Measurements from ENCODE around the gene DAAM1. TPM values are rescaled to one million over a fixed set of nuclear protein-coding genes. Genes with fewer than 3 reads are reported as not detected.

The DAAM1 gene
- polyA plus RNA-seq, 3 donors = 51.0 to 70.6 (median 60.4) TPM

GRCh38 chr14:59208954-59209353, 20.5 kb downstream of the DAAM1 start:
- DNase-seq (ENCODE audit: extremely low read depth in 1 of 11, low read depth in 9 of 11, low spot score in 4 of 11) = no peak

- DNase-seq (ENCODE audit: extremely low read depth in 1 of 11, low read depth in 9 of 11, low spot score in 4 of 11) = no peak
These were observed 22.2 kb downstream of the DAAM1 start for GRCh38 chr14:59210621-59211020.

DNA sequence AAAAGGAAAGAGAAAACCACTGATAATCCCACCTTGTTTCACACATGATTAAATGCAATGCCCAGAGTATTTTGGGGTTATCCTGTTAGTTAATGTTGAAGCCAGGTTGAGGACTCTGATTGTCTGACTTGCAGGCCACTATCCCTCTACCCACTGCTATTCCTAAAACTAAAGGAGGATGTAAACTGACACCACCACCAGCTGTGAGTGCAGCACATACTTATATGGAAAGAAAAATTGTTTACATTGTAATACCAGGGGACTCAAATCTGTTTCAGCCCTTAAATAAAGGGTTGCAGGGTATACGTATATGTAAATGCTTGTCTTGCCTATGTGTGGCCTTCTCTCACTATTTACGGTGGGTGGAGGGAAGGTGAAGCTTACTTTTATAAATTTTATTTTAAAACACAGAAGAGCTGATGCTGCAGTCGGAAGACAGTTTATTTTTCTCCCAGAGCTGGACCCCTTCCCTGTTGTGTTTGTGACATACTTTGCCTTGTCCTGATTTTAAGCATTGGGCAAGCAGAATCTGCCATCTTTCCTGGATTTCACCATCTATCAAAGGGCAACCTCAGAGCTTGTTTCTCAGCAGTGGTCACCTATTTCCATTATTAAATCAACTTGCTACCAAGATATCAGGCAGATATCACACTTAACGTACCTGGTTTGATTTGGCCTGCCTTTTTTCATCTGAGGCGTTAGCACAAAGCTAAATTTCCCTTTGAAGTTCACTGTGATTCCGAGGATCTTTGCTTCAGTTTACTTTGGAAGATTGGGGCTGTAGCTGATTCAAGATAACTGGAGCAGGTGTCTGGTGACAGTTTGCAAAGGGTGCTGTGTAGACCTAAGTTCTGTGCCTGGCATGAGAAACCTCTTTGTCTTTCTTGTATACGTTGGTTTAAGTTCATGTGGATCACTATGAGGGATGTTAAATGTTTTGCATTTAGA, 25.2 kb downstream of the DAAM1 start:
- no peak for DNase-seq (ENCODE audit: extremely low read depth in 1 of 11, low read depth in 9 of 11, low spot score in 4 of 11)

DNA sequence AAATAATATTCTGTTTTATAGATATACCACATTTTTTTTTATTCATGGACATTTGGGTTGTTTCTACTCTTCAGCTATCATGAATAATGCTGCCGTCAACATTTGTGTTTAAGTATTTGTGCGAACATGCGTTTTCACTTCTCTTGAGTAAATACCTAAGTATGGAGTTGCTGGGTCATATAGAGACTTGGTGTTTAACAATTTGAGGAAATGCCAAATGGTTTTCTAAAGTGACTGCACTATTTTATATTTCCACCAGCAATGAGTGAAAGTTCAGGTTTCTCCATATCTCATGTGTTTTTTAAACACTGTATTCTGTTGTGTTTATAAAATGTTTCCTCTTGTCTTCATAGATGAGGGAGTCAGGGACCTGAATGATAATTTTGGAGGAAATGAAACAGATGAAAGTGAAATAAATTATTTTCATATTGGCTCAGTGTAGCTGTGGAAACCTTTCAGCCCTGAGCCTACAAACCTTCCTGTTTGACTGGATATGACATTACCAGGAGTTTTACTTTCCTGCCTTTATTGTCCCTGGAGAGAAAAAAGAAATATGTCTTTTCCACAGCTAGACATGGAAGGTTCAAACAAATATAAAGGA, 26.3 kb downstream of the DAAM1 start:
- DNase-seq (ENCODE audit: extremely low read depth in 1 of 11, low read depth in 9 of 11, low spot score in 4 of 11) = no peak

DNA sequence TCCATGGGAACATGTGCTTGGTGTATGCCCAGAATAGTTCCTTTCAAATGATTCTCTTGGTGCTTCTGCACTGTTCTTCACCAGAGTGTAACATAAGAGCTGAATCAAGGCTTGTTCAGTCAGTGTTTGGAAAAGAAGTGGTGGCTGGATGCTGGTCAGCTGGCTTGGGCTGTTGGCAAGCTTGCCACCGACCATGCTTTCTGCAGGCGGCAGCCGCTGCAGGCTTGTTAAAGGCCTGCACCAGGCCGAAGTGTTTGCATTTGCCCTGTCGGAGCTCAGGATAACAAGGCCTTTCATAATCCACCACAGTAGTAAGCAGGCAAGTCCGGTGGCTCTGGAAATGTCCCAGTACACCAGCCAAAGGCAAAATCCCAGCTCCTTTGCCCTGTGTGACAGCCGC, 26.9 kb downstream of the DAAM1 start:
- DNase-seq (ENCODE audit: extremely low read depth in 1 of 11, low read depth in 9 of 11, low spot score in 4 of 11) = no peak

DNA sequence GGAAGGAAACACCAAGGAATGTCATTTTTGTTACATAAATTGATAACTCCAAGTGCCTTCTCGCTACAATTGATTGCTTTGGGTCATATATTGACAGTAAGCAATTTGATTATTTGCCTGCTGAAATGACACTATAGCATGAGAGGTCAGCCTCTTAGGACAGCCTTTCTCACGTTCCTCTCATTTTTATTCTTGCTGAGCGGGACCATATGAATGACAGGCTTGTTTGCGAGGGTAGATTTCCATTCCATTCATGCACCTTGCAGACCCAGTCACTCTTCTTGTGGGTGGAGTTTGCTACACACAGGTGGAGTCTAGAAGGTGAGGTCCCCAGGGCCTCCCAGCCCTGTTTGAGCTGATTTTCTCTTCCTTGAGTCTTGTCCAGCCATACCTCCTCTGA, 27.3 kb downstream of the DAAM1 start:
- no peak for DNase-seq (ENCODE audit: extremely low read depth in 1 of 11, low read depth in 9 of 11, low spot score in 4 of 11)

DNA sequence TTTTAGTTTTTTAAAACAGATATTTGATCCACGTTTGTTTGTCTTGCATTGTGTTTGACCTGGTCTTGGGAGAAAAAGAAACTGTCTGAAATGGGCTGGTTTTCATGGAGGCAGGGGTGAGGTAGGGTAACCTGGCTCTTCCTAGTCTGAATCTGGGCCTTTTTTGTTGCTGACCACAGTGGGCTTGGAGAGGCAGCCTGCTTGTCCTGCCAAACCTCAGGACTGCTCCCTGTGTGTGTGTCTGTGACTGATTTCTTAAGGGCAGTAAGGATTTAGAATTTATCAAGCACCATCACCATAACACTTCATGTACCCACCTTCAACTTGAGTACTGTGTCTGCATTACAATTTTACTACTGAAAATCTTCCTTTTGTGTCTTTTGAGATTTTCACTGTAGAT, 28.5 kb downstream of the DAAM1 start:
- no peak for DNase-seq (ENCODE audit: extremely low read depth in 1 of 11, low read depth in 9 of 11, low spot score in 4 of 11)

DNA sequence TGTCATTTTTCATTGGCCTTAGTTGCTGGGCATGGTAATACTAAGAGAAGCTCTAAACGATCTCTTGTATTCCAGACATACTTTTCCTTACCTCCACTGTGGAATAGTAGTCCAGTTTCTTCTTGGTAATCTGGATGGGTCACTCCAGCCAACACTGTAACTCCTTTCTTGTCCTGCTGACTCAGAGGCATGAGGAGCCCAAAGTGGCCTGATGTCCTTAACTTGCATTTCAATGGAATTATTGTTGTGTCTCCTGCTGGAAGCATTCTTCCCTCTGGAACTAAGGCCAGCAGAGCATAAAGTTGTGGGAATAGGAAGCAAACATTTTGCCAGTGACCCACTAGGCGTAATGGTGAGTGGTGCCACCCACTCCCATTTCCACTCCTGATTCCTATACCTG, 33.1 kb downstream of the DAAM1 start:
- DNase-seq (ENCODE audit: extremely low read depth in 1 of 11, low read depth in 9 of 11, low spot score in 4 of 11) = no peak

GRCh38 chr14:59224341-59224740, 35.9 kb downstream of the DAAM1 start:
- DNase-seq (ENCODE audit: extremely low read depth in 1 of 11, low read depth in 9 of 11, low spot score in 4 of 11) = no peak

DNA sequence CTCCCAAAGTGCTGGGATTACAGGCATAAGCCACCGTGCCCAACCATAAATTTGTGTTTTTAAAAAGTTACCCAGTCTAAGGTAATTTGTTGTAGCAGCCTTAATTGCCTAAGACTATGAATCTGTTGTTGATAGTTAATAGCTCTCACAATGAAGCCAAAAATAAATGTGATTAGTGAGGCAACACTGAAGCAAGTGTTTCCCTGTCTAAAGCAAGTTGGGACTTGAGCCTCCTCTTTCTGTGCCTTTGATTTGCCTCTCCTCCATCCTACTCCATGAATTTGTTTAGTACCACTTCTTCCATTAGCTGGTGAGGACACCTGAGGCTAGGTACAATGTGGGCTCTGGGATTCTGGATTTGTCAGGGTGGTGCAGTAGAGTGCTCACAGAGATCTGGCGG, 36.8 kb downstream of the DAAM1 start:
- DNase-seq (ENCODE audit: extremely low read depth in 1 of 11, low read depth in 9 of 11, low spot score in 4 of 11) = no peak

- no peak for DNase-seq (ENCODE audit: extremely low read depth in 1 of 11, low read depth in 9 of 11, low spot score in 4 of 11)
These were observed 40.0 kb downstream of the DAAM1 start for GRCh38 chr14:59228421-59228820.

- no peak for DNase-seq (ENCODE audit: extremely low read depth in 1 of 11, low read depth in 9 of 11, low spot score in 4 of 11)
These were observed 41.4 kb downstream of the DAAM1 start for GRCh38 chr14:59229653-59230406.

DNA sequence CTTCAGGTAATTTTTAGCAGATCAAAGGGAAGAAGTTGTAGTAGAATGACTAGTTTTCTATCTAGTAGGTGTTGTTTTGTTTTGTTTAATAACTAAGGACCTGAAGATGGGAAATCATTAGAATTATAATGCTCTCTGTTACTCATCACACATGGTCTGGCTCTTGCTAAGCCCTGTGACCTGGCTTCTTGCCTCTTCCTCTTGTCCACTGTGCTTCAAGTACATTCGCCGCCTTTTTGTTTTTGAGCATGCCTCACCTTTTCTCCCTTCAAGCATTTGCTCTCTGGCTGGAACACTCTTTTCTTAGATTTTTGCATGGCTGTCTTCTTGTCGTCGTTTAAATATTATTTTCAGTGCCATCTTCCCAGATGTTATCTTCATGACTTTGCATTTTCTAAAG, 47.7 kb downstream of the DAAM1 start:
- DNase-seq (ENCODE audit: extremely low read depth in 1 of 11, low read depth in 9 of 11, low spot score in 4 of 11) = no peak

- no peak for DNase-seq (ENCODE audit: extremely low read depth in 1 of 11, low read depth in 9 of 11, low spot score in 4 of 11)
These were observed 49.7 kb downstream of the DAAM1 start for GRCh38 chr14:59238216-59238615.

GRCh38 chr14:59239022-59239421, 50.6 kb downstream of the DAAM1 start:
- no peak for DNase-seq (ENCODE audit: extremely low read depth in 1 of 11, low read depth in 9 of 11, low spot score in 4 of 11)

GRCh38 chr14:59240356-59240755, 51.9 kb downstream of the DAAM1 start:
- DNase-seq (ENCODE audit: extremely low read depth in 1 of 11, low read depth in 9 of 11, low spot score in 4 of 11) = no peak

GRCh38 chr14:59241121-59241520, 52.7 kb downstream of the DAAM1 start:
- no peak for DNase-seq (ENCODE audit: extremely low read depth in 1 of 11, low read depth in 9 of 11, low spot score in 4 of 11)

DNA sequence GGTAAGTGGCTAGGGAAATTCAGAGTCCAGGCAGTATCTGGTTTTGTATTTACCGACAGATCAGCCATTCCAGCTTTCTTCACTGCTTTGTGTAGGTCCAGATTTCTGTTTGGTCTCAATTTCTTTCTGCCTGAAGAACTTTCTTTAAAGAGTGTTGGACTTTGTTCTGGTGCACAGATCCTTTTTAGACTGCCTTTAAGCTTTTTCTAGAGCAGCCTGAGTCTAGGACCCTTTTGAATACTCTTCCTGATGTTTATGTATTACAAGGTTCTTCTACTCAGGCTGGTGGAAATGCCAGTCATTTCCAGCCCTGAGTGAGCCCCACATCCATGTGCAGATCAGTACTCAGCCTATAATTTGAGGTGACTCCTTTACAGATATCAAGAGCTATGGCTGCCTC, 54.7 kb downstream of the DAAM1 start:
- DNase-seq (ENCODE audit: extremely low read depth in 1 of 11, low read depth in 9 of 11, low spot score in 4 of 11) = no peak

GRCh38 chr14:59244581-59244980, 56.1 kb downstream of the DAAM1 start:
- DNase-seq (ENCODE audit: extremely low read depth in 1 of 11, low read depth in 9 of 11, low spot score in 4 of 11) = no peak

- DNase-seq (ENCODE audit: extremely low read depth in 1 of 11, low read depth in 9 of 11, low spot score in 4 of 11) = no peak
These were observed 57.4 kb downstream of the DAAM1 start for GRCh38 chr14:59245809-59246295.
